Astrocyte of the cerebellum (primary cell): ENCODE results near the gene NRP1.
"Not testable (repeated sequence)": the region's sequence is repeated elsewhere in the genome, so short reads cannot be mapped to it uniquely, and the experiment has no call there.

Experiments used
- DNase-seq: peaks from one replicate; pipeline ENCODE4 v3.0.0-alpha.2; 2011; ENCODE audit warnings: low read depth
- H3K4me3 ChIP-seq: 2 replicates; pipeline ENCODE4 v1.5.1; 2011; ENCODE audit warnings: mild to moderate bottlenecking, low read depth, low read length, moderate library complexity
- CTCF ChIP-seq: IDR thresholded peaks from 2 replicates; pipeline ENCODE4 v1.5.1; 2012; ENCODE audit warnings: low read length, low read depth, moderate library complexity, mild to moderate bottlenecking; ENCODE audit errors: missing control alignments
- in situ Hi-C: cut with HindIII; loops from 2 replicates; pipeline ENCODE4 v1.10.0; 2017; ENCODE audit warnings: low sequenced_read_pairs

NRP1 gene

GRCh38 chr10:33306126-33306525 lies 28.3 kb downstream of the NRP1 start:
- in situ Hi-C loops = no loop called here
- DNase-seq = no peak
- H3K4me3 ChIP-seq = no peak overlapping the region
- no peak for TF ChIP-seq CTCF

GRCh38 chr10:33304423-33305225 lies 29.8 kb downstream of the NRP1 start:
- DNase-seq = no peak
- TF ChIP-seq CTCF = no peak
- in situ Hi-C loops = no loop called here
- no peak overlapping the region for H3K4me3 ChIP-seq

GRCh38 chr10:33303988-33304387 lies 30.5 kb downstream of the NRP1 start:
- no peak for DNase-seq
- H3K4me3 ChIP-seq = no peak overlapping the region
- TF ChIP-seq CTCF = no peak
- in situ Hi-C loops = no loop called here

GRCh38 chr10:33302208-33302829 lies 32.1 kb downstream of the NRP1 start:
- H3K4me3 ChIP-seq = no peak overlapping the region
- in situ Hi-C loops = no loop called here
- TF ChIP-seq CTCF = no peak
- no peak for DNase-seq

GRCh38 chr10:33301097-33301789 lies 33.2 kb downstream of the NRP1 start:
- in situ Hi-C loops = no loop called here
- no peak overlapping the region for H3K4me3 ChIP-seq
- TF ChIP-seq CTCF = no peak
- DNase-seq = no peak

- DNase-seq, in situ Hi-C loops, H3K4me3 ChIP-seq: not testable (repeated sequence)
These were observed 33.9 kb downstream of the NRP1 start for GRCh38 chr10:33300544-33300943.

- DNase-seq = no peak
- no peak for TF ChIP-seq CTCF
- H3K4me3 ChIP-seq = no peak overlapping the region
- in situ Hi-C loops = no loop called here
These were observed 35.6 kb downstream of the NRP1 start for GRCh38 chr10:33298893-33299292.
